Measurements from ENCODE around the gene PCAT7.

GRCh38 chr9:94511134-94511954 is 43.5 kb upstream of the PCAT7 start:
- TF ChIP-seq ZNF274 (IDR thresholded peaks at IDR 0.05; ENCODE audit: low read depth, low read length) (no peak), SUZ12 (IDR thresholded peaks at IDR 0.05; ENCODE audit: extremely low read depth, insufficient read depth, insufficient read length) (no peak), YY1 (IDR thresholded peaks at IDR 0.05; ENCODE audit: insufficient read depth, insufficient read length) (no peak)
